GM19328 (cell line): ENCODE data around the gene LYPD6B.
"Not testable (repeated sequence)": the region's sequence is repeated elsewhere in the genome, so short reads cannot be mapped to it uniquely, and the experiment has no call there.

Source experiments
- ATAC-seq: cut with Tn5 transposase; IDR thresholded peaks from one replicate; pipeline ENCODE4 v1.9.1; 2021; ENCODE audit warnings: mild to moderate bottlenecking, moderate library complexity; ENCODE audit not compliant: unreplicated experiment

LYPD6B gene

DNA sequence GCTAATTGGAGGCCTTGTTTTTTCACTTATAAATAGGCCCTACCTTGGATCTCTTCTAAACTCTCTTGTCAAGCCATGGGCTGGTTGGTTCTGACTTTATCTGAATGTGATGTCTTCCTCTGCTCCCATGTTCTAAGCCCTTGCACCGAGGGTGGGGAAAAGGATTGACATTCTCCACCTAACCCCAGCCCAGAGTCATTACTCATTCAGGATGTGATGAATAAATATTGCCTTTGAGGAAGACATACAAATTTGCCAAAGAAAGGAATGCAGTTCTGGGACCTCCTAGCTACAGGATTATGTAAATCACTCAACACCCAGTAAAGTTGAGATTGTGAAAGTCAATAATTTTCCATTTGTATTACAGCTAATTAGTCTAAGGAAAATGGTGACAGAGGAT is 149.8 kb downstream of the LYPD6B start:
- ATAC-seq = no peak

GRCh38 chr2:149189769-149190168 is 151.3 kb downstream of the LYPD6B start:
- ATAC-seq = no peak

- no peak for ATAC-seq
Observed at GRCh38 chr2:149191915-149192314, 153.4 kb downstream of the LYPD6B start.

- no peak for ATAC-seq
Observed at GRCh38 chr2:149192427-149192826, 153.9 kb downstream of the LYPD6B start.

DNA sequence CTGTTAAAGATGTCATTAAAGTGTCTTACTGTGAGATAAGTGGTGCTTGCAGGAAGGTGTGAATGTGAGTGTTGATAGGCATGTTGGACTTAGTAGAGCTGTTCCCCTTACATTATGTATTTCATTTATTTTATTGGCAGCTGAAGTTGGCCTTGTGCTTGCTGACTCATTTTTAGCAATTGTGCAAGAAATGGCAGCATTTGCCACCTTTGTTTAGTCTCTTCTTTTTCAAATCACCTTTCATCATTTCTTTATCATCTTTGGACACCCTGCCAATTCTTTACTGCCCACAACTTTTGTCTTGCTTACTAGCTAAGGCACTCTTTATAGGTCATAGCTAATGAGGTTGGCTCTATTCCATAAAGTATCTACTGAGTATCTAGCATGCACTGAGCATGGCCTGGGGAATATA is 161.6 kb downstream of the LYPD6B start:
- ATAC-seq = no peak

DNA sequence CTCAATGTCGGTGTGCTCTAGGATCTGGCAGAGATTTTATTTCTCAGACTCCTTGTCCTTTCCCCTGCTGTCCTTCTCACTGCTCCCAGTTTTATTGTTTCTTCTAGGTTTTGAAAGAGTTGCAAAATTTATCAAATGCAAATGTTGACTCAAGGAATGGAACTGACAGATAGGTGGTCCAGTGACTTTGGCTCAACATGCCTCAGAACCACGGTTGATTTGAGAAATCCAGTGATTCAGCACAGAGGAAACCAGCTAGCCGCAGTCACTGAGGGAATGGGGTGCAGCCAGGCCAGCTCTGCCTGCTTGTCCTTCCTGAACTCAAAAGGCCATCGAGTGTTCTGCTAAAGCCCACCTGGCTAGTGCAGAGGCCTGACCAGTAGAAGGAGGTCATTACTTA is 166.2 kb downstream of the LYPD6B start:
- no peak for ATAC-seq

- ATAC-seq = no peak
Observed at GRCh38 chr2:149205143-149205542, 166.6 kb downstream of the LYPD6B start.

DNA sequence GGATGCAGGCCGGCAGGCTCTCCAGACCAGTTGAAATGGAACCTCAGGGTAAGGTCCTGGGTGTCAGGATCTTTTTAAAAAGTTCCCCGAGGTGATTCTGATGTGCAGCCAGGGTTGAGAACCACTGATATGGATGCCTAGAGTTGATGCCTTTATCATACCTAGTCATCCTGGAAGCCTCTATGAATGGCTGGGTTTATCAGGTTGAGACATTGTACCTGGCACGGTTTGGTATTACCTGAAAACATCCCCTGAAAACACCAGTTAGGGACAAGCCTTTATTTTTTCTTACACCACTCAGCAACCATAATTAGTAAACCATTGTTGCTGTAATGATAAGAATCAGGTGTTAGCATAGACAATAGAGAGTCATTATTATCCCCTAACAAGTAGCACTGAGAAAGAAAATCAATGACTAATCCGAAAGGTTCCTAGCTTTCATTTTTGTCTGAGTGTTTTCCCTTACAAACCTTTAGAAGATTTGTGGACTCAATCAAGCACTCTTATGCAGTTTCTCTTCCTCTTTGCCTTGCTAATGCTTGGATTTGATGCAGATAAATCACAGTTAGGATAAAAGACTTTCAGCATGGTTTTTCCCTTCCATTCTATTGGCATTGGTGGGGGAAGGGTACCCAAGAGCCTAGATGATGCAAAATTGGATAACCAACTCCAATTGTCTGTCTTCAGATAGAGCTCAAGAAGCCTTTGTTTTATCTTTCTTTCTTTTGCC is 175.4 kb downstream of the LYPD6B start:
- no peak for ATAC-seq

DNA sequence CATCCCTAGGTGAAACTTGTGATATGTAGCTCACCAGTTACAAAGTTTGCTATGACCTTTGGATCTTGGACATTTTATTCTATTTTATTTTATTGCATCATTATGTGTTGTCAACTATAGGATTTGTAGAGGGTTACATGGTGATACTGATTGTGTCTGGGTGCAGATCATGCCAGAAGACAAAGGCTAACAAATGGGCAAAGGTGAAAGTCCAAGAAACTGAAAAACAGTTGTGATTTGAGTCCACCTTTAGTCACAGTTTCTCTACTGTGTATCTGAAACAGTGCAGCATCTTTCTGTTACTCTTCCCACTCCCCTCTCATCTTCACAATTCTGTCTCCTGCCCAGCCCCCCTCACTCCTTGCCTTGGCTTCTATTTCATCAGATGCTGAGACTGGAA is 180.0 kb downstream of the LYPD6B start:
- ATAC-seq = no peak

- no peak for ATAC-seq
Observed at GRCh38 chr2:149219856-149220255, 181.4 kb downstream of the LYPD6B start.

- ATAC-seq = no peak
Observed at GRCh38 chr2:149221002-149221401, 182.5 kb downstream of the LYPD6B start.

GRCh38 chr2:149221898-149222297 is 183.4 kb downstream of the LYPD6B start:
- ATAC-seq = no peak

- ATAC-seq = no peak
Observed at GRCh38 chr2:149223472-149224095, 185.1 kb downstream of the LYPD6B start.

- ATAC-seq = no peak
Observed at GRCh38 chr2:149224543-149224942, 186.0 kb downstream of the LYPD6B start.

DNA sequence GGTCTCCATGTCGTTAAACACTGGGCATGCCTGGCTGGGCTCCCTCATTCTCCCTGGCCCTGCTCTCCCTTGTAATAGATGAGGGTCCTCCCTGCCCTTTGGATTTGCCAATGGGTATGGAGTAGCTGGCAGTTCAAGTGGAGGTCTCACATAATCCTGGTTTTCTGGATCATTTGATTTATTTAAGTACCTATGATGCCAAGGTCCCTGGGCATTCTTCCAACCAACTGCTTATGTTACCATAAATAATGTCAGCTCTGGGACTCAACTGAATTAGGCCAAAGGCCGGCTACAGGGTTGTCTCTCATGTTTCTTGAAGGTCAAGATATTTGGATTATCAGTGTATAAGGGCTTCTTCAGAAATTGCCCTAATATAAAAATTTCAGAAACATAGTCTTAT is 186.9 kb downstream of the LYPD6B start:
- ATAC-seq = no peak

DNA sequence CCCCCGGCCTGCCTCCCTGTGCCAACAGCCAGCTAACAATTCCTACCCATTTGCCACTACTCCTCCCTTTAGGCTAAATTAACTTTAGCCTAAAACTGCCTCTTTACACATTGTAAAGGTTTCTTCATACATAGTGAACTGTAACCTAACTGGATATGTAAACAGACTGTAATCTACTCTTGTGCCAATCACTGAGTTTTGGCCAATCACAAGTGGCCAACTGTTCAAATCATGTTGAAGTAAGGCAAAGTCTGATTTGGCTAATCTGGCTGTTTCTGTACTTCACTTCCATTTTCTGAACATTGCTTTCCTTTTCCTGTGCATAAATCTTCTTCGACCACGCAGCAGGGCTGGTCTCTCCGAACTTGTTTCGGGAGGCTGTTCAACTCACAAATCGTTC is 188.3 kb downstream of the LYPD6B start:
- ATAC-seq = no peak

DNA sequence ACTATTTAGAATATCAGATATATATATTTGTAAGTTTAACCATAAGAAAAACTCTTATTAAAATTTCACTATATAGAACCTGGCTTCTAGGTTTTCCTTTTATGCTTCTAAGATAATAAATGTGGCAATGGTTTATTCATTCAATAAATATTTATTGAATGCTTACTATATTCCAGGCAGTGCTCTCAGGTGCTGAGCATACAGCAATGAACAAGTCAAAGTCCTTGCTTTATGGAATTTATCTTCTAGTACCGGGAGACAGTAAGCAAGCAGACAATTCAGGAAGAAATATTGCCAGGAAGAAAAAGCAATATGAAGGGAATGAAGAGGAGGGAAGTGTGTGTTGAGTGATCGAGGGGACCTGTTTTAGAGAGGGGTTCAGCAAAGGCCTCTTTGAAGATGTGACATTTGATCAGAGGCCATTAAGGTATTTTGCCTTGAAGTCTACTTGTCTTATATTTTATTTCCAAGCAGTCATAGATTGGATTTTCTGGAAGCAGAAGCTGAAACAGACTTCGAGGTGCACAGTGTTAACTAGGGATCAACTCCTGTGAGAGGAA is 197.4 kb downstream of the LYPD6B start:
- ATAC-seq = no peak

- no peak for ATAC-seq
Observed at GRCh38 chr2:149236410-149236809, 197.9 kb downstream of the LYPD6B start.

GRCh38 chr2:149246186-149246585 is 207.7 kb downstream of the LYPD6B start:
- no peak for ATAC-seq

DNA sequence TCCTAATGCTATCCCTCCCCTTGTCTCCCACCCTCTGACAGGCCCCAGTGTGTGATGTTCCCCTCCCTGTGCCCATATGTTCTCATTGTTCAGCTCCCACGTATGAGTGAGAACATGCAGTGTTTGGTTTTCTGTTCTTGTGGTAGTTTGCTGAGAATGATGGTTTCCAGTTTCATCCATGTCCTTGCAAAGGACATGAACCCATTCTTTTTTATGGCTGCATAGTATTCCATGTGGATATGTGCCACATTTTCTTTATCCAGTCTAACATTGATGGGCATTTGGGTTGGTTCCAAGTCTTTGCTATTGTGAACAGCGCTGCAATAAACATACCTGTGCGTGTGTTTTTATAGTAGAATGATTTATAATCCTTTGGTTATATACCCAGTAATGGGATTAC is 212.9 kb downstream of the LYPD6B start:
- ATAC-seq = not testable (repeated sequence)

- not testable (repeated sequence) for ATAC-seq
Observed at GRCh38 chr2:149256877-149257276, 218.4 kb downstream of the LYPD6B start.

DNA sequence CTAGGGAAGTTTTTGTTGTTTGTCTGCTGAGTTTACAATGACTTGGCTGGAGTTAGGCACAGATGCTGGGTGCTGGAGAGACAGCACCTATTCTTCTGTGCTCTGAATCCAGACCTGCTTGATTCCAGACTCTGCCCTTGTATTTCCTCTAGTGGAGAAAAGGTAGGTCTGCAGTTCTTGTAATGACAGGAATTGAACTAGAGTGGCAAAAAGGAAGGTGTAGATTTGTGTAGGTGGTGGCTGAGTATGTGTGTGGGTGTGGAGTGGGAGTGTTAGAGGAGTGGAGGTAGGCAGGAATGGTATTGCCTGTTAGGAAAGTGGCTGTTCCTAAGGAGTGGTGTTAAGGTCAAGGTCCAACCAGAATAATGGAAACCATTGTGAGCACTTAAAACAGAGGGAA is 220.0 kb downstream of the LYPD6B start:
- ATAC-seq = no peak
